Mucosa of rectum (tissue), 2 donors: Measurements from ENCODE around the gene CUTC.

Source experiments
- H3K27ac ChIP-seq, 2 donors: one replicate each; pipeline ENCODE4 v1.7.0; 2013; ENCODE audit warnings: inconsistent platforms in 2 of 2, low read depth in 2 of 2, low read length in 2 of 2
- H3K27me3 ChIP-seq, 2 donors: one replicate each; pipeline ENCODE4 v1.7.0; 2013; ENCODE audit warnings: low read length in 2 of 2; ENCODE audit not compliant: control insufficient read depth in 2 of 2, insufficient read depth in 2 of 2
- H3K36me3 ChIP-seq, 2 donors: one replicate each; pipeline ENCODE4 v1.7.0; 2013; ENCODE audit warnings: low read length in 2 of 2; ENCODE audit not compliant: control insufficient read depth in 2 of 2, insufficient read depth in 2 of 2
- H3K4me1 ChIP-seq, 2 donors: one replicate each; pipeline ENCODE4 v1.7.0; 2013; ENCODE audit warnings: low read length in 2 of 2, mild to moderate bottlenecking in 1 of 2; ENCODE audit not compliant: control insufficient read depth in 2 of 2, insufficient read depth in 2 of 2
- H3K4me3 ChIP-seq, 2 donors: one replicate each; pipeline ENCODE4 v1.7.0; 2013; ENCODE audit warnings: low read length in 2 of 2
- H3K9ac ChIP-seq, 2 donors: one replicate each; pipeline ENCODE4 v1.7.0; 2013; ENCODE audit warnings: low read length in 2 of 2, low read depth in 1 of 2, mild to moderate bottlenecking in 1 of 2
- H3K9me3 ChIP-seq, 2 donors: one replicate each; pipeline ENCODE4 v1.7.0; 2013; ENCODE audit warnings: low read length in 2 of 2; ENCODE audit not compliant: control insufficient read depth in 2 of 2
- donor health status: healthy.
- donor health status: Normal muscosa, but diverticular disease.

CUTC gene

GRCh38 chr10:99761365-99761764 lies 29.3 kb downstream of the CUTC start:
- H3K9me3 ChIP-seq = no peaks in the 10 kb centered on the region
- no peak overlapping the region for H3K27ac ChIP-seq
- no peak overlapping the region for H3K4me3 ChIP-seq
- H3K9ac ChIP-seq = no peak overlapping the region
- H3K4me1 ChIP-seq = no peaks in the 10 kb centered on the region
- H3K27me3 ChIP-seq = no peaks in the 10 kb centered on the region
- H3K36me3 ChIP-seq = peaks cover 16 to 31% of the 10 kb centered on the region in 2 donors

GRCh38 chr10:99765672-99766301 lies 33.8 kb downstream of the CUTC start:
- no peak overlapping the region for H3K27ac ChIP-seq
- no peak overlapping the region for H3K4me3 ChIP-seq
- H3K36me3 ChIP-seq = no peaks in the 10 kb centered on the region
- H3K4me1 ChIP-seq = no peaks in the 10 kb centered on the region
- H3K9me3 ChIP-seq = no peaks in the 10 kb centered on the region
- H3K9ac ChIP-seq = no peak overlapping the region
- H3K27me3 ChIP-seq = no peaks in the 10 kb centered on the region

GRCh38 chr10:99766302-99766681 lies 34.3 kb downstream of the CUTC start:
- H3K4me1 ChIP-seq = no peaks in the 10 kb centered on the region
- H3K27ac ChIP-seq = no peak overlapping the region
- no peak overlapping the region for H3K9ac ChIP-seq
- H3K27me3 ChIP-seq = no peaks in the 10 kb centered on the region
- H3K36me3 ChIP-seq = no peaks in the 10 kb centered on the region
- H3K9me3 ChIP-seq = no peaks in the 10 kb centered on the region
- no peak overlapping the region for H3K4me3 ChIP-seq

GRCh38 chr10:99767901-99768300 lies 35.9 kb downstream of the CUTC start:
- no peaks in the 10 kb centered on the region for H3K36me3 ChIP-seq
- H3K9me3 ChIP-seq = no peaks in the 10 kb centered on the region
- H3K4me3 ChIP-seq = no peak overlapping the region

GRCh38 chr10:99768556-99768955 lies 36.5 kb downstream of the CUTC start:
- Histone ChIP-seq H3K4me1 (no peaks in the 10 kb centered on the region), H3K4me3 (no peak overlapping the region), H3K9ac (no peak overlapping the region), H3K36me3 (no peaks in the 10 kb centered on the region), H3K27ac (no peak overlapping the region), H3K27me3 (no peaks in the 10 kb centered on the region), H3K9me3 (no peaks in the 10 kb centered on the region)

More at GRCh38 chr10:99767901-99768300, 35.9 kb downstream of the CUTC start:
- H3K27ac ChIP-seq = no peak overlapping the region
- H3K27me3 ChIP-seq = no peaks in the 10 kb centered on the region
- H3K4me1 ChIP-seq = no peaks in the 10 kb centered on the region
- no peak overlapping the region for H3K9ac ChIP-seq

GRCh38 chr10:99769706-99770105 lies 37.7 kb downstream of the CUTC start:
- no peaks in the 10 kb centered on the region for H3K36me3 ChIP-seq
- no peaks in the 10 kb centered on the region for H3K9me3 ChIP-seq
- H3K27me3 ChIP-seq = no peaks in the 10 kb centered on the region
- no peaks in the 10 kb centered on the region for H3K4me1 ChIP-seq
- H3K27ac ChIP-seq = no peak overlapping the region
- no peak overlapping the region for H3K4me3 ChIP-seq
- H3K9ac ChIP-seq = no peak overlapping the region

GRCh38 chr10:99770408-99771045 lies 38.5 kb downstream of the CUTC start:
- no peaks in the 10 kb centered on the region for H3K4me1 ChIP-seq
- H3K27ac ChIP-seq = no peak overlapping the region
- no peaks in the 10 kb centered on the region for H3K36me3 ChIP-seq
- H3K9me3 ChIP-seq = no peaks in the 10 kb centered on the region
- no peak overlapping the region for H3K4me3 ChIP-seq
- no peaks in the 10 kb centered on the region for H3K27me3 ChIP-seq
- H3K9ac ChIP-seq = no peak overlapping the region

GRCh38 chr10:99775850-99776249 lies 43.8 kb downstream of the CUTC start:
- H3K27me3 ChIP-seq = no peaks in the 10 kb centered on the region
- no peak overlapping the region for H3K9ac ChIP-seq
- H3K4me1 ChIP-seq = peaks cover 0 to 3% of the 10 kb centered on the region in 2 donors
- H3K9me3 ChIP-seq = no peaks in the 10 kb centered on the region
- H3K36me3 ChIP-seq = no peaks in the 10 kb centered on the region
- H3K4me3 ChIP-seq = no peak overlapping the region
- H3K27ac ChIP-seq = no peak overlapping the region

- Histone ChIP-seq H3K4me1 (peaks cover 0 to 3% of the 10 kb centered on the region in 2 donors), H3K9ac (no peak overlapping the region), H3K36me3 (no peaks in the 10 kb centered on the region), H3K4me3 (no peak overlapping the region), H3K9me3 (no peaks in the 10 kb centered on the region), H3K27ac (no peak overlapping the region), H3K27me3 (no peaks in the 10 kb centered on the region)
Measured at GRCh38 chr10:99777918-99778714, 46.1 kb downstream of the CUTC start.

- H3K4me3 ChIP-seq = no peak overlapping the region
- H3K27ac ChIP-seq = peak overlapping the region; percentile 48 to 61
- H3K9me3 ChIP-seq = no peaks in the 10 kb centered on the region
- no peaks in the 10 kb centered on the region for H3K27me3 ChIP-seq
- no peaks in the 10 kb centered on the region for H3K36me3 ChIP-seq
- no peak overlapping the region for H3K9ac ChIP-seq
- H3K4me1 ChIP-seq = peaks cover 0 to 3% of the 10 kb centered on the region in 2 donors
Measured at GRCh38 chr10:99779335-99779734, 47.3 kb downstream of the CUTC start.
